SH-SY5Y (cell line): Measurements from ENCODE around the gene RRP8.

ENCODE experiments used
- GATA2 ChIP-seq: IDR thresholded peaks from 2 replicates; pipeline ENCODE4 v1.6.1; 2011; ENCODE audit warnings: mild to moderate bottlenecking, low read depth, low read length
- GATA3 ChIP-seq: IDR thresholded peaks from 2 replicates; pipeline ENCODE4 v1.6.1; 2011; ENCODE audit warnings: low read depth, mild to moderate bottlenecking, low read length, moderate library complexity

GRCh38 chr11:6634534-6634933, 31.1 kb upstream of the RRP8 start:
- no peak for TF ChIP-seq GATA3
- TF ChIP-seq GATA2, result no peak
